Posterior vena cava (tissue), 2 donors: ENCODE data around the gene IDE. TPM values are rescaled to one million over a fixed set of nuclear protein-coding genes. Genes with fewer than 3 reads are reported as not detected.

ENCODE experiments used
- total RNA-seq, 2 donors: library from RNA; stranded (reverse); fragmentation: NEBNext Ultra II Directional; extraction: Animal tissue kit (Norgen Biotek cat#: 25700); gene quantifications; one replicate each; pipeline ENCODE4 v1.2.1, GENCODE V29; 2021
- donor health status: DM: yes; HTN: yes; CAD: no.
- donor health status: DM: yes; HTN: yes; CAD: no.

The IDE gene
- total RNA-seq, 2 donors from 2014 or later: 40.1 to 45.6 TPM

Other genes starting within 250 kb of the IDE start
- gene KIF11, start 19.0 kb upstream of the IDE start, total RNA-seq: 1 to 10 TPM in 1 of 2 donors, under 1 TPM in 1; 0.67 to 1.1 TPM
- 10 to 100 TPM in 1 of 2 donors, 1 to 10 TPM in 1; 9.9 to 11.3 TPM for gene HHEX, start 115.9 kb upstream of the IDE start, total RNA-seq